ENCODE results near the gene GKN2.

GKN2 gene

GRCh38 chr2:68909793-68910674 lies 42.7 kb downstream of the GKN2 start:
- no peaks in the 10 kb centered on the region for H3K27me3 ChIP-seq (ENCODE audit: insufficient read depth, low read length, poor library complexity)
- ATAC-seq (ENCODE audit: insufficient read depth, low read depth) (no peak), DNase-seq (peak; percentile 89)
- H3K9ac ChIP-seq (ENCODE audit: low read depth, low read length), result peak overlapping the region; percentile 60
- peak overlapping the region; percentile 52 for H3K4me2 ChIP-seq (ENCODE audit: insufficient read depth, low read length)
- H3K36me3 ChIP-seq (ENCODE audit: insufficient read depth, low read length), result no peaks in the 10 kb centered on the region
- peak; percentile 97 for TF ChIP-seq CTCF (IDR thresholded peaks at IDR 0.05; ENCODE audit: borderline replicate concordance, extremely low read depth, low read length, poor library complexity, severe bottlenecking)
- TF ChIP-seq EZH2 (IDR thresholded peaks at IDR 0.05; ENCODE audit: borderline replicate concordance, low read depth, low read length, severe bottlenecking), result no peak
- peak overlapping the region in 1 of 2 experiments; percentile 37; a peak in 2 of 4 replicates for H3K4me3 ChIP-seq (ENCODE audit: low read depth in 1 of 2, low read length in 2 of 2)
- H3K9me3 ChIP-seq (ENCODE audit: insufficient read depth, low read length, severe bottlenecking), result no peaks in the 10 kb centered on the region
- no peaks in the 10 kb centered on the region for H4K20me1 ChIP-seq (ENCODE audit: insufficient read depth, low read length)
- peak overlapping the region; percentile 95 for H3K27ac ChIP-seq (ENCODE audit: low read length)
- H3K79me2 ChIP-seq (ENCODE audit: insufficient read depth, low read length), result peaks cover 12% of the 10 kb centered on the region
- peaks cover 99% of the 10 kb centered on the region for H3K4me1 ChIP-seq (ENCODE audit: insufficient read depth, low read length)
- peak overlapping the region; percentile 21; the same call in 1 of the 2 replicates for H2AFZ ChIP-seq (ENCODE audit: low read depth, low read length)

- Histone ChIP-seq H3K9me3 (ENCODE audit: insufficient read depth, low read length, severe bottlenecking) (no peaks in the 10 kb centered on the region), H3K4me2 (ENCODE audit: insufficient read depth, low read length) (peak overlapping the region; percentile 57), H3K27me3 (ENCODE audit: insufficient read depth, low read length, poor library complexity) (no peaks in the 10 kb centered on the region), H3K27ac (ENCODE audit: low read length) (peak overlapping the region; percentile 95), H4K20me1 (ENCODE audit: insufficient read depth, low read length) (no peaks in the 10 kb centered on the region), H3K9ac (ENCODE audit: low read depth, low read length) (peak overlapping the region; percentile 63), H3K36me3 (ENCODE audit: insufficient read depth, low read length) (no peaks in the 10 kb centered on the region), H3K79me2 (ENCODE audit: insufficient read depth, low read length) (peaks cover 12% of the 10 kb centered on the region), H3K4me3 (ENCODE audit: low read depth in 1 of 2, low read length in 2 of 2) (peak overlapping the region in 1 of 2 experiments; percentile 38; a peak in 2 of 4 replicates), H3K4me1 (ENCODE audit: insufficient read depth, low read length) (peaks cover 83% of the 10 kb centered on the region), H2AFZ (ENCODE audit: low read depth, low read length) (0 out of 2 replicates have a peak overlapping the region, but pooled peaks have one; percentile 5)
- TF ChIP-seq EZH2 (IDR thresholded peaks at IDR 0.05; ENCODE audit: borderline replicate concordance, low read depth, low read length, severe bottlenecking), result no peak
- TF ChIP-seq CTCF (IDR thresholded peaks at IDR 0.05; ENCODE audit: borderline replicate concordance, extremely low read depth, low read length, poor library complexity, severe bottlenecking), result no peak
- DNase-seq (peak; percentile 96), ATAC-seq (ENCODE audit: insufficient read depth, low read depth) (peak; percentile 83)
These were observed 44.2 kb downstream of the GKN2 start for GRCh38 chr2:68908392-68908970.

GRCh38 chr2:68907920-68908253 lies 44.8 kb downstream of the GKN2 start:
- Histone ChIP-seq H3K9ac (ENCODE audit: low read depth, low read length) (peak overlapping the region; percentile 63), H3K4me1 (ENCODE audit: insufficient read depth, low read length) (peaks cover 77% of the 10 kb centered on the region), H4K20me1 (ENCODE audit: insufficient read depth, low read length) (no peaks in the 10 kb centered on the region), H3K36me3 (ENCODE audit: insufficient read depth, low read length) (no peaks in the 10 kb centered on the region), H3K4me2 (ENCODE audit: insufficient read depth, low read length) (peak overlapping the region; percentile 57), H3K4me3 (ENCODE audit: low read depth in 1 of 2, low read length in 2 of 2) (peak overlapping the region in 1 of 2 experiments; percentile 30; a peak in 2 of 4 replicates), H3K9me3 (ENCODE audit: insufficient read depth, low read length, severe bottlenecking) (no peaks in the 10 kb centered on the region), H3K79me2 (ENCODE audit: insufficient read depth, low read length) (peaks cover 12% of the 10 kb centered on the region), H3K27ac (ENCODE audit: low read length) (peak overlapping the region; percentile 95), H2AFZ (ENCODE audit: low read depth, low read length) (peak overlapping the region; percentile 5), H3K27me3 (ENCODE audit: insufficient read depth, low read length, poor library complexity) (no peaks in the 10 kb centered on the region)
- TF ChIP-seq EZH2 (IDR thresholded peaks at IDR 0.05; ENCODE audit: borderline replicate concordance, low read depth, low read length, severe bottlenecking) (no peak), CTCF (IDR thresholded peaks at IDR 0.05; ENCODE audit: borderline replicate concordance, extremely low read depth, low read length, poor library complexity, severe bottlenecking) (no peak)
- ATAC-seq (ENCODE audit: insufficient read depth, low read depth) (peak; percentile 32), DNase-seq (peak; percentile 62)
